ENCODE results near the gene ENOX1.

ENOX1 gene

DNA sequence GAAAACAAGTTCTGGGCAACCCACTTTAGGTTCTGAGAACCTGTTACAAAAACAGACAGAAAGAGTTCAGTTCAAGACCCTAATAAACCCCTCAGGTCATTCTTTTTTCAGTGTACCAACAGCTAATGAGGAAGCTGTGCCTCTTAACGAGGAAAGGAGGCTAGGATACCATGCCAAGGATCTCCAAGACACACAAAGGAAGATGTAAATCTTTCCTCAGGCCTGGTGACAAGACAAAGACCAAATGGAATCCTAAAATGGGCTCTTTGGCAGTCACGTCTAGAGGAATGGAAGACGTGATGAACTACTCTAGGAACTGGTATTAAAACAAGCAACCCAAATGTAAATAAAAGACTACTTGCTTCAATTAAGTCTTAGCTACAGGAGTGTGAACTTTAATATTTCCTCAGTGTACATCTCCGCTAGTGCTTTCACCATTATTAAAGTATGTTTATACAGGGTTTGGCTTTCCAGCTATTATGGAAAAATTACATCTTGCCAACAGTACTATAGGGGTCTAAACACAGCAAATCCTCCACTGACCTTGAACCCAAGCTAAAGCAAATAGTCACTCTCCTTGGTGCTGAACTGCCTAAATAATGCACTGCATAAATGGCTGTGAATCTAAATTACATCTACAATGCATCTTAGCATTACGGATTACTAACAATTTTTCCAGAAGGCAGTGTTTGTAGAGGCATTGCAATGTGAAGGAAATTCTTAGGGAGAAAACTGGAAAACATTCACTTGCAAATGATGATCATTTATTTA lies 42.3 kb downstream of the ENOX1 start:
- DNase-seq (ENCODE audit: low read depth) = no peak

DNA sequence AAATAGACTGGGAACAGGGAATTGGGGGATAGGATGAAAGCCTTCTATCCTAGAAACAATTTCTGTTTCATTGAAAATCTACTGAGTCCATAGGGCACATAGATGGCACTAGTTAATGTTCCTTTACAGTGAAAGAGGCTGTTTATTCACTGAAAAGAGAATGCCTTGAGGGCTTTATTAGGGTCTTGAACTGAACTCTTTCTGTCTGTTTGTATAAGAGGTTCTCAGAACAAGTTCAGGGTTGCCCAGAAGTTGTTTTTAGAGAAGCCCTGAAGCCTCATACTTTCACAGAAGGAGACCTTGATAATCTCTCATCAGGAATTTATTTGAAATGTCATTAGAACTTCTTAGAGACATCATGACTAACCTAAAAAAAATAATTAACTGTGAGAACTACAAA lies 43.9 kb downstream of the ENOX1 start:
- DNase-seq (ENCODE audit: low read depth) = no peak

GRCh38 chr13:43737392-43737923 lies 49.3 kb downstream of the ENOX1 start:
- DNase-seq (ENCODE audit: low read depth) = no peak

DNA sequence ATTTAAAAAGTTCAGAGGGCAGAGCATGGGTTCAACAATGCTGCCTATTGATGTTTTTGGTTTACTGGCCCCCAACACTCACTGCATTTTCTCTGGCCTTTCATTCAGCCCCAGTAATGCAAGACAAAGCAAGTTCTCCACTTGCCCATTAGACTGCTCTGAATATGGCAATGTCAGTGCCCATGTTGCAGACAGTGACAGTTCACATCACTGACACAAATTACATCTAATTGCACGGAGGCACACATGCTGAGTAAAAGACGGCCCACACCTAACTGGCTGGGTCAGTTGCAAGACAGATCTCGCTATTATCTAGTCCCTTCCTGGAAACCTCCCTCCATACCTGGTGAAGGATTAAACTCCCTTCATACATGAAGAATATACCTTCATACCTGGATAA lies 54.0 kb downstream of the ENOX1 start:
- DNase-seq (ENCODE audit: low read depth) = no peak

- DNase-seq (ENCODE audit: low read depth) = no peak
Observed at GRCh38 chr13:43731296-43731695, 55.5 kb downstream of the ENOX1 start.

DNA sequence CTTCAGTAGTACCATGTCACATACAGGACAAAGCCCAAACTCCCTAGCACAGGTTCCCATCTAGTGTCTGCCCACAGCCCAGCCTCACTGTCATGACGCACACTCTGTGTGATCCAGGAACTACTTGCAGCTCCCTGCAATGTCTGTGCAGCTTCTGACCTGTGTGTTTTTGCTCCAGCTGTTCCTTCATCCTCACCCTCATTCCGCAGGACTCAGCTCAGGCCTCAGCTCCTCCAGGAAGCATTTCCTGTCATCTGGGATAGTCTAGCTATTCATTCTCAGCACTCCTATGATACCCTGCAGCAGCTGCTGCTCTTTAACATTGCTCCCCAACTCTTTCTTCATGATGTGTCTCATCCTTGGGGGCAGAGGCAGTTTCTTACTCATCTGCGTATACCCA lies 56.1 kb downstream of the ENOX1 start:
- DNase-seq (ENCODE audit: low read depth) = no peak

DNA sequence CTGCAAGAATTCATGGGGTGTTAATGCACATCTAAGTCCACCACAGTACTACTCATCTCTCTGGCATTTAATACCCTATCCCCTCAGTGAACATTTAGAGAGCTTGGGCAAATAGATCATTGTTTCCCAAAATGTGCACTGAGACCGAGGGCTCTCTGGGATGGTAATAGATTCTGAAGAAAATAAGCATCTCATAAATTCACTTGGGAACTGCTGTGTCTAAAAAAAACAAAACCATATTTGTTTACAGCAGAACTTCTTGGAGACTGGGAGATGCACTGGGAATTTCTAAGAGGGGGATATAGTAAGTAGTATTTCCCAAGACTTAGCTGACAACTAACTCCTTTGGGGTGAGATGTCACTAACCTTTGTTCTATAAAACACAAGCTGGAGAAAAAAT lies 58.4 kb downstream of the ENOX1 start:
- no peak for DNase-seq (ENCODE audit: low read depth)

DNA sequence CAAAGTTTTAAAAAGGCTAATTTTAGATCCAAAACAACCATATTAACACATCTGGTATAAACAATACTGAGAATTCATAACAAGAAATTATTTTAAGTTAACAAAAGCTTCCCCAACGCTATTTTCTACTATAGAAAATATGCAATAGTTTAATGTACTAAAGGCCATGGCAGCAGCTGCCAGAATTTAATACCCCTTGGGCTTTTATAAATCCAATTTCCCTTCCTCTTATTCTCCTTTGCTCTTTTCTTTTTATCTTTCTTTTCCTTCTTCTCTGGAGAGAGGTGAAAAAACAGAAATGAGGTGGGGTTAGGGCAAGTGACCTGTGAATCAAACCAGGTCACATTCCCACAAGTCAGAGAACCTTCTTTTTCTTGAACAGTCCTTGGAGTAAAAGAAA lies 58.9 kb downstream of the ENOX1 start:
- DNase-seq (ENCODE audit: low read depth) = no peak

DNA sequence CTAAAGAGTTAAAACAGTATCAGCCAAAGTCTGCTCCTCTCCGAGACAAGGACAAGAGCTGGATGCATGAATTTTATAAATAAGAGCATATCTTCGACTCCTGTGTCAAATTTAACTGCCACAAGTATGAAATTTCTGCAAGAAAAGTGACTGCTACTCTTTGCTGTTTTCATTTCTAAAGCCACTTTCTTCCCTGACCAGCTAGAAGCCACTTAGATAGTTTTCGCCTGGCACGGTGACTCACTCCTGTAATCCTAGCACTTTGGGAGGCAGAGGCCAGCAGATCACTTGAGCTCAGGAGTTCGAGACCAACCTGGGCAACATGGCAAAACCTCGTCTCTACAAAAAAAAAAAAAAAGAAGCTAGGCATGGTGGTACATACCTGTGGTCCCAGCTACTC lies 61.3 kb downstream of the ENOX1 start:
- DNase-seq (ENCODE audit: low read depth) = no peak

- no peak for DNase-seq (ENCODE audit: low read depth)
Observed at GRCh38 chr13:43720780-43721397, 65.9 kb downstream of the ENOX1 start.

DNA sequence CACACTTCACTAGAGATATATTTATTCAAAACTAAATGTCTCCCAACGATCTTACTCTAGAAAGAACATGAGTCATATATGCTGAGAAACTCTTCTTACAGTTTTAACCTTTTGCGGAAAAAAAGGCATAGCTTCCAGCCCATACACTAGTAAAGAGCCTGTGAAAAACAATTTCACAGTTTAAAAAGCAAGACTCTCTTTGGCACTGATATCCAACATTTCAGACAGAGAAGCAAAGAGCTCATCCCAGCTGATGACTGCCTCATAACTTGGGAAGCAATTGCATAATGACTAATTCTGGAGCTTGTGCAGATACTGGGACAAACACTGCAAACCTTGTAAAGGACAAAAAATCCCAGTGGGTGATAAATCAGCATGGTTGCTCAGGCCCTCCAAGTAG lies 88.0 kb downstream of the ENOX1 start:
- DNase-seq (ENCODE audit: low read depth) = no peak

GRCh38 chr13:43698009-43698408 lies 88.8 kb downstream of the ENOX1 start:
- no peak for DNase-seq (ENCODE audit: low read depth)

GRCh38 chr13:43697323-43697722 lies 89.4 kb downstream of the ENOX1 start:
- DNase-seq (ENCODE audit: low read depth) = no peak

GRCh38 chr13:43694146-43694664 lies 92.6 kb downstream of the ENOX1 start:
- no peak for DNase-seq (ENCODE audit: low read depth)

DNA sequence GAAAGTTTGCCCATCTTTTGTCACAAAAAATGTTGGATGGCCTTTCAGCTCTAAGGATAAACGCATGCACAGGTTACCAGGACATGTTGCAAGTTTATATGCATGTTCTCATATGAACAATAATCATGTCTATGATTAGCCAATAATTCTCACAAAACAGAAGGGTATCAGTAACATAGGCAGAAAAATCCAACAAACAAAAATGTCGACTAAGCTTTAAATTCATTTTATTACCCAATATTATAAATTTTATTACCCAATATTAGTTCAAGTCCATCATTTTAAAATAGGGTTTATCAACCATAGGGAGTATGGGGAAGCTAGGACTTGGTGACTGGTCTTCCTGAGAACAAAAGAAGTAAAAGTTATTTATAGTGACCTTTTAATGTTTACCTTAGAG lies 93.1 kb downstream of the ENOX1 start:
- DNase-seq (ENCODE audit: low read depth) = no peak

GRCh38 chr13:43688227-43688907 lies 98.4 kb downstream of the ENOX1 start:
- no peak for DNase-seq (ENCODE audit: low read depth)

DNA sequence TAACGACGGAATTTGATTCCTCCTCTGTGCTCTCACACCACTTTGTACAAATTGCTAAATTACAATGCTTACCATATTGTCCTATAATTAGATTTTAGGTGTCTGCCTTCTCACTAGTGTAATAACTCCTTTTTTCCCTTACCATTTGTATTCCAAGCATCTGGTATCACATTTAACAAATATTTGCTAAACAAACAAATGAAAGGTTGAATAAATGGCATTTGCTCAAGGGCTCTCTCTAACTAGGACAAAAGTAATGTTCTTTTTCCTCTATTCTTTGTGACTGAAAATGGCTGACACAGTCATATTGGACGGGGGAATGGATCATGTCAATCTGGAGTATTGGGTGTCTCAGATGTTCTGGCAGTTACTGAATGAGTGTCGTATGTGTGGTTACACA lies 99.7 kb downstream of the ENOX1 start:
- DNase-seq (ENCODE audit: low read depth) = no peak

- DNase-seq (ENCODE audit: low read depth) = no peak
Observed at GRCh38 chr13:43686557-43686956, 100.2 kb downstream of the ENOX1 start.

- DNase-seq (ENCODE audit: low read depth) = no peak
Observed at GRCh38 chr13:43684963-43685725, 101.6 kb downstream of the ENOX1 start.

DNA sequence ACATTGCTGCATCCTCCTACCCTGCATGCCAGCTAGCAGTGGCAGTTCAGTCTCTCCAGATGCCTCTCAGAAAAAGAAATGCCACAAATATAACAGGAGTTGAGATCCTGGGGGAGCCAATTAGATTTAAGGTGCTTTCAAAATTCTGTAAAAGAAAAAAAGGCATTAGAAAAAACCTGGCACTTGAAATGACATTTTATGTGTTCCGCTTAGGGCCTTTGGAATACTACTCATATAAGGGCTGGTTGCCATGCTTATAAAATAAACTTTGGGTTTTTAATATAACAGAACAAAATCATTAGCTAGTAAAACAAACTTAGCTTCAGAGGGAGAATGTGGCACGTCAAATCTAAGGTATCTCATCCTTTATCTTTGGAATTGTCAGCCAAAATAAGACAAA lies 104.1 kb downstream of the ENOX1 start:
- no peak for DNase-seq (ENCODE audit: low read depth)

- no peak for DNase-seq (ENCODE audit: low read depth)
Observed at GRCh38 chr13:43676320-43676719, 110.5 kb downstream of the ENOX1 start.

DNA sequence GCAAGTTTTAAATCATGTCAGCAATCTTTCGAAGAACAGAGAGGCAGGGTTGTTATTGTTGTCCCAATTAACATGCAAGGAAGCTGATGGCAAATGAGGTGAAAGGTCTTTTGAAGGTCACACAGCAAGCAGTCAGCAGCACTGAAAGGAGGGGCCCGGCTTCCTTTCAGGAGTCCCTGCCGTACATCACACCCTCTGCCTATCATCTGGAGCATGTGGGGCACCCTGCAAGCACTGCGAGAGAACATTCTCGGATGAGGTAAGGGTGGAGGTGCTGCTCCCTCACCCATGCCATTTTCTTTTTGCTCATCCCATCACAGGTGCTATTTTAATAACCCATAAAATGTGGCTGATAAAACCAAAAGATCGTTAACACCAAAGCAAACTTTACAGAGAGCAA lies 111.2 kb downstream of the ENOX1 start:
- DNase-seq (ENCODE audit: low read depth) = no peak
